ENCODE results near the gene ZBTB9. TPM values are rescaled to one million over a fixed set of nuclear protein-coding genes. Genes with fewer than 3 reads are reported as not detected.
A peak's percentile ranks its signal among the peaks of the same experiment; 100 is the strongest.

Gene ZBTB9
- polyA plus RNA-seq, 2 of the 4 experiments (the other 2 are of a cell fraction), result 6.9 to 9.9 TPM

DNA sequence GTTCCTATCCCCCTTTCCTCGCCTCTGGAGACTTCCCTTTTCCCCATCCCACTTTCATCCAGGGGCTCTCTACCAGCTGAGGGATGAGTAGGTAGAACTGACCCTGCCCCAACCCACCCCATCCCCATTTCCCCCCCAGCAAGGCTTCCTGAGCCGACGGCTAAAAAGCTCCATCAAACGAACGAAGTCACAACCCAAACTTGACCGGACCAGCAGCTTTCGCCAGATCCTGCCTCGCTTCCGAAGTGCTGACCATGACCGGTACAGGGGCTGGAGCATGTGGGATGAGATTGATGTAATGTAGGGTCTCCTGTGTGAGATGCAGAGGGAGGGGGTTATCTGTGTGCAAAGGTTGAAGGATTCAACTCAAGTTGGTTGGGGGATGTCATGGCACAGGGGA, 21.8 kb upstream of the ZBTB9 start:
- H3K27ac ChIP-seq, result no peak overlapping the region
- no peak overlapping the region for H3K4me2 ChIP-seq
- ChIA-PET CTCF (no interaction called here), POLR2A (no interaction called here)
- FAIRE-seq, result no peak
- WGBS (ENCODE audit: missing lambda C conversion rate), result 97% methylated on average over 10 of the region's 10 CpGs
- peaks cover 30% of the 10 kb centered on the region; the same call in 2 of the 3 replicates for H3K4me1 ChIP-seq
- ATAC-seq, result no peak
- no peak overlapping the region for H3K4me3 ChIP-seq
- DNase-seq (ENCODE audit: low read depth in 1 of 2, low spot score in 1 of 2), result no peak
- H3K9me3 ChIP-seq, result no peaks in the 10 kb centered on the region
- TF ChIP-seq NFE2L2 (conservative IDR thresholded peaks at IDR 0.05; ENCODE audit: low read length), result no peak
- TF ChIP-seq RNF2 (IDR thresholded peaks at IDR 0.05; ENCODE audit: borderline replicate concordance, low read depth), result no peak
- no peak for TF ChIP-seq HOXA7 (CRISPR knock-in tag; IDR thresholded peaks at IDR 0.05)
- no peak for TF ChIP-seq EHF (CRISPR knock-in tag; IDR thresholded peaks at IDR 0.05)
- TF ChIP-seq, protein P1, sequence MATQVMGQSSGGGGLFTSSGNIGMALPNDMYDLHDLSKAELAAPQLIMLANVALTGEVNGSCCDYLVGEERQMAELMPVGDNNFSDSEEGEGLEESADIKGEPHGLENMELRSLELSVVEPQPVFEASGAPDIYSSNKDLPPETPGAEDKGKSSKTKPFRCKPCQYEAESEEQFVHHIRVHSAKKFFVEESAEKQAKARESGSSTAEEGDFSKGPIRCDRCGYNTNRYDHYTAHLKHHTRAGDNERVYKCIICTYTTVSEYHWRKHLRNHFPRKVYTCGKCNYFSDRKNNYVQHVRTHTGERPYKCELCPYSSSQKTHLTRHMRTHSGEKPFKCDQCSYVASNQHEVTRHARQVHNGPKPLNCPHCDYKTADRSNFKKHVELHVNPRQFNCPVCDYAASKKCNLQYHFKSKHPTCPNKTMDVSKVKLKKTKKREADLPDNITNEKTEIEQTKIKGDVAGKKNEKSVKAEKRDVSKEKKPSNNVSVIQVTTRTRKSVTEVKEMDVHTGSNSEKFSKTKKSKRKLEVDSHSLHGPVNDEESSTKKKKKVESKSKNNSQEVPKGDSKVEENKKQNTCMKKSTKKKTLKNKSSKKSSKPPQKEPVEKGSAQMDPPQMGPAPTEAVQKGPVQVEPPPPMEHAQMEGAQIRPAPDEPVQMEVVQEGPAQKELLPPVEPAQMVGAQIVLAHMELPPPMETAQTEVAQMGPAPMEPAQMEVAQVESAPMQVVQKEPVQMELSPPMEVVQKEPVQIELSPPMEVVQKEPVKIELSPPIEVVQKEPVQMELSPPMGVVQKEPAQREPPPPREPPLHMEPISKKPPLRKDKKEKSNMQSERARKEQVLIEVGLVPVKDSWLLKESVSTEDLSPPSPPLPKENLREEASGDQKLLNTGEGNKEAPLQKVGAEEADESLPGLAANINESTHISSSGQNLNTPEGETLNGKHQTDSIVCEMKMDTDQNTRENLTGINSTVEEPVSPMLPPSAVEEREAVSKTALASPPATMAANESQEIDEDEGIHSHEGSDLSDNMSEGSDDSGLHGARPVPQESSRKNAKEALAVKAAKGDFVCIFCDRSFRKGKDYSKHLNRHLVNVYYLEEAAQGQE (IDR thresholded peaks at IDR 0.05), result no peak
- no peak for TF ChIP-seq ZNF302 (CRISPR knock-in tag; IDR thresholded peaks at IDR 0.05)
- TF ChIP-seq, protein P2, sequence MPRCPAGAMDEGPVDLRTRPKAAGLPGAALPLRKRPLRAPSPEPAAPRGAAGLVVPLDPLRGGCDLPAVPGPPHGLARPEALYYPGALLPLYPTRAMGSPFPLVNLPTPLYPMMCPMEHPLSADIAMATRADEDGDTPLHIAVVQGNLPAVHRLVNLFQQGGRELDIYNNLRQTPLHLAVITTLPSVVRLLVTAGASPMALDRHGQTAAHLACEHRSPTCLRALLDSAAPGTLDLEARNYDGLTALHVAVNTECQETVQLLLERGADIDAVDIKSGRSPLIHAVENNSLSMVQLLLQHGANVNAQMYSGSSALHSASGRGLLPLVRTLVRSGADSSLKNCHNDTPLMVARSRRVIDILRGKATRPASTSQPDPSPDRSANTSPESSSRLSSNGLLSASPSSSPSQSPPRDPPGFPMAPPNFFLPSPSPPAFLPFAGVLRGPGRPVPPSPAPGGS (IDR thresholded peaks at IDR 0.05), result no peak
- TF ChIP-seq PHF8 (IDR thresholded peaks at IDR 0.05; ENCODE audit: borderline replicate concordance, low read depth), result no peak
- TF ChIP-seq JUNB (IDR thresholded peaks at IDR 0.05), result no peak
- no peak for TF ChIP-seq EP300 (IDR thresholded peaks at IDR 0.05)
- no peak for TF ChIP-seq POLR2A (IDR thresholded peaks at IDR 0.05; ENCODE audit: low read length)
- no peak for TF ChIP-seq JUN (IDR thresholded peaks at IDR 0.05)

DNA sequence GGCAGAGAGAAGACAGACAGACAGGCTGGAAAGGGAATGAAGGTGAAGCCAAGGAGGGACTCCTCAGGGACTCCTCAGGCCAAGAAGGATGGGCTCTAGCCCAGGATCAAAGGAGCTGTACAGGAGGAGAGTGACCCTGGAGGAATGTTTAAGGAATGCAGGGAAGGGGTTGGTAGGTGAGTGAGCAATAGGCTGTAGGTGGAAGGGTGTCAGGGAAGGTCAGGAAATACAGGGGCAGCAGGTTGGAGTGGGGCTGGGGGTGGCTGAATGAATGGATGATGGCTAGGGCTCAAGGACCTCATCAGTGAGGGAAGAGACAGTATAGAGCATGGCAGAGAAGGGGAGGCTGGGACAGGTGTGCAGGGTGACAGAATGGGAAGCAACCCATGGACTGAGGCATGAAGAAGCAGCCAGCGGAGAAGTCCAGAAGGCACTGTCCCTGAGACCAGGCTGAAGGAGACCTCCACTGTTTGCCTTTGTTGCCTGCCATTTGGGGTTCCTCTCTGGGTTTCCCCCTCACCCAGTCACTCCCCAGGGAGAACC, 21.3 kb upstream of the ZBTB9 start:
- H3K4me1 ChIP-seq, result peaks cover 30% of the 10 kb centered on the region; the same call in 2 of the 3 replicates
- no peak overlapping the region for H3K4me3 ChIP-seq
- no peaks in the 10 kb centered on the region for H3K9me3 ChIP-seq
- POLR2A ChIA-PET, result no interaction called here
- no peak for DNase-seq (ENCODE audit: low read depth in 1 of 2, low spot score in 1 of 2)
- WGBS (ENCODE audit: missing lambda C conversion rate), result 100% methylated on average over 1 of the region's 1 CpG
- TF ChIP-seq HOXA7 (CRISPR knock-in tag; IDR thresholded peaks at IDR 0.05) (no peak), EHF (CRISPR knock-in tag; IDR thresholded peaks at IDR 0.05) (no peak), ESRRA (IDR thresholded peaks at IDR 0.05; ENCODE audit: borderline replicate concordance, low read length) (no peak), CBX8 (IDR thresholded peaks at IDR 0.05) (no peak)
- TF ChIP-seq, protein P3, sequence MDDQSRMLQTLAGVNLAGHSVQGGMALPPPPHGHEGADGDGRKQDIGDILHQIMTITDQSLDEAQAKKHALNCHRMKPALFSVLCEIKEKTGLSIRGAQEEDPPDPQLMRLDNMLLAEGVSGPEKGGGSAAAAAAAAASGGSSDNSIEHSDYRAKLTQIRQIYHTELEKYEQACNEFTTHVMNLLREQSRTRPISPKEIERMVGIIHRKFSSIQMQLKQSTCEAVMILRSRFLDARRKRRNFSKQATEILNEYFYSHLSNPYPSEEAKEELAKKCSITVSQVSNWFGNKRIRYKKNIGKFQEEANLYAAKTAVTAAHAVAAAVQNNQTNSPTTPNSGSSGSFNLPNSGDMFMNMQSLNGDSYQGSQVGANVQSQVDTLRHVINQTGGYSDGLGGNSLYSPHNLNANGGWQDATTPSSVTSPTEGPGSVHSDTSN (IDR thresholded peaks at IDR 0.05), result no peak
- CTCF ChIA-PET, result no interaction called here
- no peak overlapping the region for H3K27ac ChIP-seq
- no peak for FAIRE-seq
- ATAC-seq, result peak in 1 of 2 experiments; percentile 9; a peak in 1 of 6 replicates
- no peak overlapping the region for H3K4me2 ChIP-seq

DNA sequence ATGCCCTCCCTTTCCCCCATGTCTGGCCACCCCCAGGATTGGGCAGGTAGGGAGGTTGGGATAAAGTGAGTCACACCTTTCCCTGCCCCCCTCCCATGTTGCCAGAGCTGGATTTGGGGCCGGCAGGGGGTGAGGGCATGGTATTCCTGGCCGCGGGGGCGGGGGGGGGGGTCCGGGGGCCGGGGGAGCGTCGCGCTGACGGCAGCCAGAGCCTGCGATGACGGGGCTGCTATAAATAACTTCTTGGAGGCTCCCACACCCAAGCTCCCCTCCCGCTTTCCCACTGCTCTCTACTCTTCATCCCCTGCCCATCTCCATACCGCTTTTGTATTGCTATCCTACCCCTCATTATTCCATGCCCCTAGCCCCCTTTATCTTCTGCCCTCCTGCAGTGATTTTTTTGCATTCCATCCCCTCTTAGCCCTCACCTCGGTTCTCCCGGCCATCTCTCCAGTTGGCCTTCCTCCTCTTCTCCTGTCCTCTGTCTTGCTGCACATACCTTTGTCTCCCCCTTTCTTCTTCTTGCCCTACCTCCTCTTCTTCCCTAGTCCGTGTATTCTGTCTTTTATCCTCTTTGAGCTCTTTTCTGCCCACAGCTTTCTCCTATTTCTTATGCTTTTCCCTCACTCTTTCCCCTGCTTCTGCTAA, 20.7 kb upstream of the ZBTB9 start:
- ChIA-PET POLR2A (no interaction called here), CTCF (interaction anchor here (0.7 to 1.0 kb wide), 2 partner anchors 11 to 34 kb away, joined by 3 read pairs; no protein-coding TSS in a partner anchor)
- Histone ChIP-seq H3K4me1 (peaks cover 24% of the 10 kb centered on the region; the same call in 2 of the 3 replicates), H3K4me2 (no peak overlapping the region), H3K27ac (no peak overlapping the region), H3K4me3 (no peak overlapping the region), H3K9me3 (no peaks in the 10 kb centered on the region)
- ATAC-seq, result no peak
- 60% methylated on average over 12 of the region's 17 CpGs for WGBS (ENCODE audit: missing lambda C conversion rate)
- TF ChIP-seq ESRRA (IDR thresholded peaks at IDR 0.05; ENCODE audit: borderline replicate concordance, low read length) (no peak), RFX5 (IDR thresholded peaks at IDR 0.05) (no peak), MAZ (IDR thresholded peaks at IDR 0.05; ENCODE audit: borderline replicate concordance, low read depth, low read length) (no peak), KDM1A (IDR thresholded peaks at IDR 0.05; ENCODE audit: low read depth) (no peak), ZFP36 (IDR thresholded peaks at IDR 0.05; ENCODE audit: borderline replicate concordance, partially characterized antibody) (no peak), HOXB13 (CRISPR knock-in tag; IDR thresholded peaks at IDR 0.05; ENCODE audit: low read depth) (no peak)
- no peak for FAIRE-seq
- DNase-seq (ENCODE audit: low read depth in 1 of 2, low spot score in 1 of 2), result no peak

All from A549 (cell line).